GOT3 (cell line): ENCODE results near the gene LONP1.

ENCODE experiments used
- DNase-seq: peaks from one replicate; lab custom pipeline; 2025; ENCODE audit warnings: mixed read lengths; lab: John Stamatoyannopoulos, UW

The LONP1 gene

GRCh38 chr19:5678071-5678718 is 41.8 kb downstream of the LONP1 start:
- no peak for DNase-seq

GRCh38 chr19:5677580-5677979 is 42.4 kb downstream of the LONP1 start:
- DNase-seq = no peak

- no peak for DNase-seq
Observed at GRCh38 chr19:5677136-5677535, 42.8 kb downstream of the LONP1 start.

DNA sequence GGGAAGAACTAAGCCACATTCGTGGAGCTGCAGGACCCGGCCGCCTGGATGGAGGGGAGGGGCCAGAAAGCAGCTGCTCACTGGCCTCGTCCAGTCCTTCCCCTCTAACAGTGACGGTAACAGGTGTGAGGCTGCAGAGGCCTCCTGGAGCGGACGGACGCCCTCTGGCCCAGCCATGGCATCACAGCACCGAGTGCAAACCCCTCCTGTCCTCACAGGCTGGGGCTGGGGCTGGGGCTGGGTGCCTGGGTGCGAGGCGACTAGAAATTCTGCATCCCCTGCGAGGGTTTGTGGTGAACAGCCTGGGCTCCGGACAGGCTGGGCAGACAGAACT is 43.2 kb downstream of the LONP1 start:
- no peak for DNase-seq

DNA sequence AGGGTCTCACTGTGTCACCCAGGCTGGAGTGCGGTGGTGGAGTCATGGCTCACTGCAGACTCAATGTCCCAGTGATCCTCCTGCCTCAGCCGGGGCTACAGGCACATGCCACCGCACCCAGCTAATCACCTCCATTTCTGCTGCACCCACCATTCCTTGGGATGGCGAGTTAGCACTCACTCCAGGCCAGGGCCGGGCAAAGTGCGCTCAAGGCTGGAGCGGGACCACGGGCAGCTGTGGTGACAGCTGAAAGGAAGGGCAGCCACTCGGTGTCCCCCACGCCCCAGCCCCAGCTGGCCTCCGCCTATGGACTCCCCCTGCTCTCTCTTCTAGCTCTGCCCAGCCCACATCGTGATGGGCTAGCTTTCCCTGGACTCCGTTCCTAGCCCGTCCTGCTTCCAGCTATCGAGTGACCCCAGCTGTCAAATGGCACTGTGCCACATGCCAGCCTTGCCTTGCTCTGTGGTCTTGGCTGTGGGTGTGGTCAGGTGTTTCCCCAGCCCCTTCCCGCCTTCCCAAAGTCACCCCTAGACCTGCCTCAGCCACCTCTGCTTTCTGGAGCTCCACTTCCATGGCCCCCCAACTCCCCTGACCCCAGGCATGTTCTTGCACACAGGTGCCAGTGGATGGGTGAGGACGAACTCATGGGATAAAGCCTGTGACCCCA is 43.7 kb downstream of the LONP1 start:
- no peak for DNase-seq

DNA sequence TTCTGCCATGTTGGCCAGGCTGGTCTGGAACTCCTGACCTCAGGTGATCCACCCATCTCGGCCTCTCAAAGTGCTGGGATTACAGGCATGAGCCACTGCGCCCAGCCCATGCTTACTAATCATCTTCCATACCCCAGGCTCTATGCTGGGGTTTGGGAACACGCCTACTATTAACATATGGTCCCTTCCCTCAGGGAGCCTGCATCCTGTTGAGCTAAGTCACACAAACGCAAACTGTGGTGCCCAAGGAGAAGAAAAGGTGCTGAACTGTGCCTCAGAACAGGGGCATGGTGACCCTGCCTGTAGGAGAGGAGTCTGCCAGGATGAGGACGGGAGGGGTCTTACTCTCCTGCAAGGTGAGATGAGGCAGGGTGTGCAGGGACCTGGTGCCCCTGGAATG is 45.2 kb downstream of the LONP1 start:
- DNase-seq = no peak

- no peak for DNase-seq
Observed at GRCh38 chr19:5673752-5674151, 46.2 kb downstream of the LONP1 start.

DNA sequence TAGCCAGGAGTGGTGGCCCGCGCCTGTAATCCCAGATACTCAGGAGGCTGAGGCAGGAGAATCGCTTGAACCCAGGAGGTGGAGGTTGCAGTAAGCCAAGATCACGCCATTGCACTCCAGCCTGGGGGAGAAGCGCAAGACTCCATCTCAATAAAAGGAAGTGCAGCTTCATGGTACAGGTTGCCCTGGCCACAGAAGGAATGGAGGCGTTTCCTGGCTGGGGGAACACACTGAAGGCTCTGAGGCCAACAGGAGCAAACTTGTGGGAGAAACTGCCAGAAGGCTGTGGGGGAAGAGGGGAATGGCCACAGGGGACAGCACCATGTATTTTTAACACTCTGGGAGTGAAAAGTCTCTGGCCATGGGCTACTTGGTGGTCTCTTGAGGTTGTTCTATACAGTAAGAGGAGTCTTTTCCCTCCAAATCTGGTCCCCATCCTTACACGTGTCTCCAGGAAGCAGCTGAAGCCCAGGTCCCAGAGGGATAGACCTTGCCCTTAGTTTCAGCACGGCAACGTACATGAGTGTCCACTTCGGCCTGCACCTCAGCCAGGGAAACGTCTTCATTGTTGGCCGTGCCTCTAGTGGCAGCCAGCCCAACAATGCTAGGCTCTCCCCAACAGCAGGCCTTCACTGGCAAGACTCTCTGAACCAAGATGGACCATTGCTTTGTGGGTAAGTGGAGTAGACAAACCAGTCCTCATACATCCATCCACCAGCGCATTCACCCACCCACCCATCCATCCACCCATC is 47.1 kb downstream of the LONP1 start:
- DNase-seq = no peak

- no peak for DNase-seq
Observed at GRCh38 chr19:5671600-5671999, 48.3 kb downstream of the LONP1 start.

DNA sequence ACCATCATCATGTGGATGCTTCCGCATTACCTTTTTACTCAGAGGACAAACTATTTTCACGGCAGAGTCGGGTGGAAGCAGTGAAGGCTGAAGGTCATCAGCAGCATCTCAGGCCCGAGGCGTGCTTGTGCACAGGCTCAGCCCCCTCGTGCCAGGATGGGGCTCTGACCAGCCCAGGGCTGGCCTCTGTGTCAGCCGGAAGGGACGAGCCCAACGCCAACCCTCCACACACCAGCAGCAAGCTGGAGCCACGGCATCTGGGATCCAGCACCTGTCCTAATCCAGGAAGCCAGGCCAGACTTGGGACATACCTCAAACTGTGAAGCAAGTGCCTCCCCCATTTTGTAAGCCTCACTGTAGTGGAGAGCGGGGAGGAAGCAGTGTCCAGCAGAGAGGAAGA is 50.7 kb downstream of the LONP1 start:
- DNase-seq = no peak

DNA sequence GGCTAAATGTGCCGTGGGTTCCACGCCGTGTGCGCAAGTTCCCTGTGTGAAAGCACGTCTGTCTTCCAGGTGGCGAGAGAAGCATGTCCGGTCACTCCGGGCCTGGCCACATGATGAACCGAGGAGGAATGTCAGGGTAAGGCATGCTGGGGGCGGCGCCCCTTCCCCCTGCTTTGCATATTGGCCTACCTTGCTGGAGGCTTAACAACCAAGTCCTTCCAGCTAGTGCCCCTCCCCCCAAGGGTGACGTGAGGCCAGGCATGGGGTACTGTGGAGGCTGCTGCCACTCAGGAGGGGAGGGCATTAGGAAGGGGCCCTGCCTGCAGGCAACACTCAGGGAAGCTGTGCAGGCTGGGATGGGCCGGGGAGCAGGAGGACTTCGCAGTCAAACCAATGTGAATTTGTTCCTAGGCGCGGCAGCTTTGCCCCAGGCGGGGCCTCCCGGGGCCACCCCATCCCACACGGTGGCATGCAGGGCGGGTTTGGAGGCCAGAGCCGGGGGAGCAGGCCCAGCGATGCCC is 52.1 kb downstream of the LONP1 start:
- DNase-seq = no peak

DNA sequence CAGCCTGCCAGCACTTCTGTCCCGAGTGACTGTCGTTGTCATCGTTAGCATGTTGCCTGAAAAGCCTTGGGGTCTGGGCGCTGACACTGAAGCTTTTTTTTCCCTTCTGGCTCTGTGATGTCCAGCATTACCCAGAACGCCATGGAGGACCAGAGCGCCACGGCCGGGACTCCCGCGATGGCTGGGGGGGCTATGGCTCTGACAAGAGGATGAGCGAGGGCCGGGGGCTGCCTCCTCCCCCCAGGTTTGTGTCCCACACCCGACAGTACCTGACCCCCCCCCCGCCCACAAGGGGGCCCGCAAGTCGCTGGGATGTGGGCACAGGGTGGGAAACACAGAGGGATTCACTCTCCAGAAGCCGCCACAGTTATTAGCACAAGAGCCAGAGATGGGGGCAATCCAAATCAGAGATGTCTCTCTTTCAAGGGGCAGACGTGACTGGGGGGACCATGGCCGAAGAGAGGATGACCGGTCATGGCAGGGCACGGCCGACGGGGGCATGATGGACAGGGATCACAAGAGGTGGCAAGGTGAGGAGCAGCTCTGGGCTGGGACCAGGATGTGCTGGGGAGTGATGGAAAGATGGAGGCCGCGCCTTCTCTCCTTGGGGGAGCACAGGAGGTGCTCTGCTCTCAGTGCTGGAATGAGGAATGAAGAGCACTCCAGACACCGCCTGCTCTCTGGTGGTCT is 52.9 kb downstream of the LONP1 start:
- DNase-seq = no peak

DNA sequence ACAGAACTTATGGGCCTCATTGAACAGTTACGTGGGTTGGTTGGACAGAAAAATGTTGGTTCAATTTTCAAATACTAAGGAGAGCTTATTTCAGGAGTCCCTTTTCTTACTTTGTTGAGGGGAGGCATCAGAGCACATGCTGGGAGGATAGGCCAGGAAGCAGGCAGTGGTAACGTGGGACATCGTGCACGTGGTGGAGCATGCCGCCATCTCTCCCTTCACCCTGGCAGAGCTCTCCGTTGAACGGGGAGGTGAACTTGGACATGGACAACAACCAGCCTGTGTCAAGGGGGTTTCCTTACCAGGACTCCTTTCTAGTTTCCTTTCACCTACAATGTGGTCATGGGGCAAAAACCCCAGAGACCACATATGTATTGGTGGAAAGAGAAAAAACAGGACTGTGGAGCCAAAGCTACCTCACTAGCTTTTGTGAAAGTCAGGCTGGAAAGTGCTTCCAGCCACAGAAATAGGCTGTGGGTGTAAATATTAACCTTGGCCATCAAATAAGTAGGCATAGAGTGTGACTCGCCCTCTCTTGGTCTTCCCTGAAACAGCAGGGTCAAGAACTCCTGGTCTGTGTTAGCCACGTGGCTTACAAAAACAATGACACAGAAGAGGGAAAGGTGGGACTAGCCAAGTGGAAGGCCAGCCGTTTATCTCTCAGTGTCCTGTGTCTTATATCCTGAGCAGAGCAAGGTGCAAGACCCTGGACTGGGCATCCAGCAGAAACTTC is 54.0 kb downstream of the LONP1 start:
- no peak for DNase-seq

DNA sequence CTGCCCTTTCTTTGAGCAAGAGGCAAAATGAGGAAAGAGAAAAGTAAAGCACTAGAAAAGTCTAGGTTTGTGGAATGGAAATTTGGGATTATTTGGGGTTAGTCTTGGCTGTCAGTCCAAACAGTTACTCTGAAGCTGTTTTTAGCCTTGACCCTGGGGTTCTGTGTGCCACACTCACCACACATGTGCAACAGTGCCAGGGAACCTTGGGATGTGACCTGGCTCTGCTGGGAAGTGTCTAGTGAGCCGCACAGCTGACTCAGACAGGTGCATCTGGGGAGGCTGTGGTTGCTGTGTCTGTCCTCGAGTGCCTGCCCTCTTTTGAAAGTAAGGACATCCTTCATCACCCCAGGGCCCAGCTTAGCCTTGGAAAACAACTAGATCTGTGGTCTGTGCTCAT is 55.4 kb downstream of the LONP1 start:
- DNase-seq = no peak

GRCh38 chr19:5663904-5664303 is 56.0 kb downstream of the LONP1 start:
- DNase-seq = no peak

DNA sequence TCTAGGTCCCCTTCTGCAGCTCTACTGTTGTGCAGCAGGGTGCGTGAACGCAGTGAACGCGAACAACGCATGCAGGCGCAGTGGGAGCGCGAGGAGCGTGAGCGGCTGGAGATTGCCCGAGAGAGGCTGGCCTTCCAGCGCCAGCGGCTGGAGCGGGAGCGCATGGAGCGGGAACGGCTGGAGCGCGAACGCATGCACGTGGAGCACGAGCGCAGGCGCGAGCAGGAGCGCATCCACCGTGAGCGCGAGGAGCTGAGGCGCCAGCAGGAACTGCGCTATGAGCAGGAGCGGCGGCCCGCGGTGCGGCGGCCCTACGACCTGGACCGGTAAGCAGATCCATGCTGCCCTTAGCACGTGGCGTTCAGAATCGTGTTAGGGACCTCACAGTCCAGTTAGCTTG is 58.5 kb downstream of the LONP1 start:
- DNase-seq = no peak

DNA sequence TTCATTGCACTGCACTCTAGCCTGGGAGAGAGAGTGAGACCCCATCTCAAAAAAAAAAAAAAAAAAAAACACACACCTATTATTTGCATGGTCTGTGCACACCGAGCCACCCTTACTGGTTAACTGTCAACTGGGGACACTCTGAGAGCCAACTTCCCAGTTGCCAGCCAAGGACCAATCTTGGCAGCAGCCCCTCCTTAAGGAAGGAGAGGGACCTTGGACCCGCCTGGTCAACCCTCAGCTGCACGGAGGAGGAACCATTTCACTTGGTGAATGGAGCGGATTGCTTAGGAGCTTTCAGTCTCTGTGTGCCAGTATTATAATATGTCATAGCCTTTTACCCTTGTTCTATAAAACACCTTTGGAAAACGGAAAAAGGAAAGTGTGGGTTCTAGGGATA is 64.5 kb downstream of the LONP1 start:
- no peak for DNase-seq

DNA sequence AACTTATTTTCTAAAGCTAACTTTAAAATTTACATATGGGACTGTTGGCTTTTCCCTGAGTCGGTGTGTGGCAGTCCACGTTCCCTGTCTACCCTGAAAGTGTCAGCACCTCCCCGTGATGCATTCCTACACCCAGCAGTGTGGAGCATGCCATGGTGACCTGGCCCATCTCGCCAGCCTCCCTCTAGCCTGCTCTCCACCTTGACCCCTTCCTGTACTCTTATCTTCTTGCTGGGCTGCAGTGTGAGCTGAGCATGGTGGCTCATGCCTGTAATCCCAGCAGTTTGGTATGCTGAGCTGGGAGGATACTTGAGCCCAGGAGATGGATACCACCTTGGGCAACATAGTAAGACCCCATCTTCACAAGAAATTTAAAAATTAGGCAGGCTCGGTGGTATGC is 65.0 kb downstream of the LONP1 start:
- DNase-seq = no peak

DNA sequence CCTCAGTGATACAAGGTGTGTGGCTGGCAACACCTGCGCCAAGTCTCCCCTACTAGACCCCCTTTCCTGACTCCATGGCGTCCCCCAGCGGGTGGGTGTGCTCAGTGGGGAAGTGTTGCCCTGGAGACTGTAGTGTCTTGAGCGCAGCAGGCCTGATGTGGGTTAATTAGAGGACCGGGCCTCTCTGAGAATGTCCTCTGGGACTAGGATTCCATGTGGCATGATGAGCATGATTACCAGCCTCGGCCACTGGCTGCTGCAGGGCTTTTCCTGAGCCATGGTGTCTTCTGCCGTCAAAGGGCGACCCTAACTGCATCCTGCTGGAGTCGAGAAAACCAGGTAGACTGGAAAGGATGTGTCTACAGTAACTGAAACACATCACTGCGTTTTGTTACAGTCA is 67.7 kb downstream of the LONP1 start:
- no peak for DNase-seq

- DNase-seq = no peak
Observed at GRCh38 chr19:5651361-5651760, 68.6 kb downstream of the LONP1 start.

- DNase-seq = no peak
Observed at GRCh38 chr19:5648464-5648863, 71.5 kb downstream of the LONP1 start.

DNA sequence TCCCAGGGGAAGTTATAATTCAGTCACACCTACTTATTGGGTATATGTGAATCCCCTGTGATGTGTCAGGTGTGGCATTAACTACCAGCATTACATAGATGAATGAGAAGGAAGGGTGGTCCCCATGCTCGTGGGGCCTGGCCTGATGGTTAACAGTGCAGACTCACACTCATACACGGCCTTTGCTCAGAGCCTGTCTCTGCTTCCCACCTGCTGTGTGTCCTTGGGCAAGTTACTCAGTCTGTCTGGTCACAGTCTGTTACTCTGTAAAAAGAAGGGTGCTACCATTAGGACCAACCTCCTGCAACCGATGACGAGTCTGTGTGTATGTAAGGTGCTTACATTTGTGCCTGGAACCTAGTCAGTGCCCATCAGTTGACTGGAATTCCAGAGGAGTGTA is 73.2 kb downstream of the LONP1 start:
- no peak for DNase-seq
